GM19099 (cell line): ENCODE measurements around the gene OR13C2.
"Not testable (repeated sequence)": the region's sequence is repeated elsewhere in the genome, so short reads cannot be mapped to it uniquely, and the experiment has no call there.

Source experiments
- POLR2A ChIP-seq: IDR thresholded peaks from 3 replicates; pipeline ENCODE4 v1.6.1; 2011; ENCODE audit warnings: low read depth; ENCODE audit not compliant: insufficient read length; ENCODE audit errors: extremely low read depth

The OR13C2 gene

GRCh38 chr9:104605527-104605926 is at the start of gene OR13C2:
TSS of gene OR13C2 (minus strand) at chr9:104605627. CDS start at chr9:104605627, 0 bp downstream.
- TF ChIP-seq POLR2A = not testable (repeated sequence)

GRCh38 chr9:104635456-104635855 is 30.0 kb upstream of the OR13C2 start:
- no peak for TF ChIP-seq POLR2A

- no peak for TF ChIP-seq POLR2A
Observed at GRCh38 chr9:104633976-104634520, 28.6 kb upstream of the OR13C2 start.

- TF ChIP-seq POLR2A = no peak
Observed at GRCh38 chr9:104618104-104618503, 12.7 kb upstream of the OR13C2 start, which contains the start of gene OR13C9. TSS of gene OR13C9 (minus strand) at chr9:104618204. CDS start at chr9:104618204, 0 bp downstream.

GRCh38 chr9:104617418-104617817 is 12.0 kb upstream of the OR13C2 start:
- no peak for TF ChIP-seq POLR2A

- no peak for TF ChIP-seq POLR2A
Observed at GRCh38 chr9:104611213-104611612, 5.8 kb upstream of the OR13C2 start.

GRCh38 chr9:104608336-104608735 is 2.9 kb upstream of the OR13C2 start:
- no peak for TF ChIP-seq POLR2A

- TF ChIP-seq POLR2A = no peak
Observed at GRCh38 chr9:104606152-104606551, 725 bp upstream of the OR13C2 start.

GRCh38 chr9:104604801-104605200 is 626 bp downstream of the OR13C2 start:
- TF ChIP-seq POLR2A = no peak

- TF ChIP-seq POLR2A = not testable (repeated sequence)
Observed at GRCh38 chr9:104599313-104599712, 6.1 kb downstream of the OR13C2 start, which contains the start of gene OR13C5. TSS of gene OR13C5 (minus strand) at chr9:104599413. CDS start at chr9:104599413, 0 bp downstream.

GRCh38 chr9:104589626-104590025 is 15.8 kb downstream of the OR13C2 start:
- TF ChIP-seq POLR2A = no peak

- TF ChIP-seq POLR2A = no peak
Observed at GRCh38 chr9:104586496-104587180, 18.8 kb downstream of the OR13C2 start.

GRCh38 chr9:104580562-104580961 is 24.9 kb downstream of the OR13C2 start:
- no peak for TF ChIP-seq POLR2A

- TF ChIP-seq POLR2A = no peak
Observed at GRCh38 chr9:104577263-104577662, 28.2 kb downstream of the OR13C2 start.

GRCh38 chr9:104575456-104575855 is 30.0 kb downstream of the OR13C2 start:
- no peak for TF ChIP-seq POLR2A

- TF ChIP-seq POLR2A = no peak
Observed at GRCh38 chr9:104572612-104573011, 32.8 kb downstream of the OR13C2 start.
